ENCODE results near the gene IFITM2.

The IFITM2 gene

GRCh38 chr11:292211-293121, 15.2 kb upstream of the IFITM2 start:
- in situ Hi-C loops (cut with HindIII; ENCODE audit: low pct_ligation_motif_present, low sequenced_read_pairs): no loop called here
- Histone ChIP-seq H3K36me3 (replicated peaks) (no peaks in the 10 kb centered on the region), H3K27me3 (replicated peaks) (peaks cover 4% of the 10 kb centered on the region), H3K27ac (no peak overlapping the region), H3K4me3 (ENCODE audit: low read depth, low read length) (no peak overlapping the region)
- TF ChIP-seq, protein P1, sequence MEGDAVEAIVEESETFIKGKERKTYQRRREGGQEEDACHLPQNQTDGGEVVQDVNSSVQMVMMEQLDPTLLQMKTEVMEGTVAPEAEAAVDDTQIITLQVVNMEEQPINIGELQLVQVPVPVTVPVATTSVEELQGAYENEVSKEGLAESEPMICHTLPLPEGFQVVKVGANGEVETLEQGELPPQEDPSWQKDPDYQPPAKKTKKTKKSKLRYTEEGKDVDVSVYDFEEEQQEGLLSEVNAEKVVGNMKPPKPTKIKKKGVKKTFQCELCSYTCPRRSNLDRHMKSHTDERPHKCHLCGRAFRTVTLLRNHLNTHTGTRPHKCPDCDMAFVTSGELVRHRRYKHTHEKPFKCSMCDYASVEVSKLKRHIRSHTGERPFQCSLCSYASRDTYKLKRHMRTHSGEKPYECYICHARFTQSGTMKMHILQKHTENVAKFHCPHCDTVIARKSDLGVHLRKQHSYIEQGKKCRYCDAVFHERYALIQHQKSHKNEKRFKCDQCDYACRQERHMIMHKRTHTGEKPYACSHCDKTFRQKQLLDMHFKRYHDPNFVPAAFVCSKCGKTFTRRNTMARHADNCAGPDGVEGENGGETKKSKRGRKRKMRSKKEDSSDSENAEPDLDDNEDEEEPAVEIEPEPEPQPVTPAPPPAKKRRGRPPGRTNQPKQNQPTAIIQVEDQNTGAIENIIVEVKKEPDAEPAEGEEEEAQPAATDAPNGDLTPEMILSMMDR (IDR thresholded peaks at IDR 0.05; ENCODE audit: low read depth, low read length, missing control alignments): no peak
- DNase-seq: no peak

GRCh38 chr11:293271-293851, 14.3 kb upstream of the IFITM2 start:
- in situ Hi-C loops (cut with HindIII; ENCODE audit: low pct_ligation_motif_present, low sequenced_read_pairs): no loop called here
- H3K4me3 ChIP-seq (ENCODE audit: low read depth, low read length): no peak overlapping the region
- no peak overlapping the region for H3K27ac ChIP-seq
- H3K27me3 ChIP-seq (replicated peaks): no peaks in the 10 kb centered on the region
- no peaks in the 10 kb centered on the region for H3K36me3 ChIP-seq (replicated peaks)
- DNase-seq: no peak
- TF ChIP-seq, protein P1 (IDR thresholded peaks at IDR 0.05; ENCODE audit: low read depth, low read length, missing control alignments): no peak

GRCh38 chr11:293852-294661, 13.6 kb upstream of the IFITM2 start:
- no peak for DNase-seq
- in situ Hi-C loops (cut with HindIII; ENCODE audit: low pct_ligation_motif_present, low sequenced_read_pairs): no loop called here
- H3K36me3 ChIP-seq (replicated peaks): no peaks in the 10 kb centered on the region
- H3K4me3 ChIP-seq (ENCODE audit: low read depth, low read length): no peak overlapping the region
- H3K27me3 ChIP-seq (replicated peaks): no peaks in the 10 kb centered on the region
- H3K27ac ChIP-seq: no peak overlapping the region
- TF ChIP-seq, protein P1 (IDR thresholded peaks at IDR 0.05; ENCODE audit: low read depth, low read length, missing control alignments): no peak

DNA sequence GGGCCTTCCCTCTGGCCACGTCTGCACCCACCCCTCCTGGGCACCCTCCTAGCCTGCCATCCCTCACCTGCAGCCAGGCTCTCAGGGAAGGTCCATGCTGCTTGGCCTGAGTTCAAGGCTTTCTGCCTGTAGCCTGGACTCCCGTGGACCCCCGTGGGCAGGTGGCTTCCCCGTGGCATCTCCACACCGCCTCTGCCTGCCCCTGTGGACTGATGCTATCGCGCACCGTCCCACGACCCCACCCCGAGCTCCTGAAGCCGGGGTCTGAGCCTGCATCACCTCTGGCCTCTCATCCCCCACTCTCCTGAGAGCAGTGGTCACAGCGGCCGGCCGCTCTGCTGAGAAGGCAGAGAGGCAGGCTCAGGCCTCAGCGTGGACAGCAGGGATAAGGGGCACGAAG, 12.8 kb upstream of the IFITM2 start:
- Histone ChIP-seq H3K36me3 (replicated peaks) (no peaks in the 10 kb centered on the region), H3K27ac (no peak overlapping the region), H3K4me3 (ENCODE audit: low read depth, low read length) (no peak overlapping the region), H3K27me3 (replicated peaks) (no peaks in the 10 kb centered on the region)
- TF ChIP-seq, protein P1 (IDR thresholded peaks at IDR 0.05; ENCODE audit: low read depth, low read length, missing control alignments): no peak
- DNase-seq: no peak
- in situ Hi-C loops (cut with HindIII; ENCODE audit: low pct_ligation_motif_present, low sequenced_read_pairs): no loop called here

DNA sequence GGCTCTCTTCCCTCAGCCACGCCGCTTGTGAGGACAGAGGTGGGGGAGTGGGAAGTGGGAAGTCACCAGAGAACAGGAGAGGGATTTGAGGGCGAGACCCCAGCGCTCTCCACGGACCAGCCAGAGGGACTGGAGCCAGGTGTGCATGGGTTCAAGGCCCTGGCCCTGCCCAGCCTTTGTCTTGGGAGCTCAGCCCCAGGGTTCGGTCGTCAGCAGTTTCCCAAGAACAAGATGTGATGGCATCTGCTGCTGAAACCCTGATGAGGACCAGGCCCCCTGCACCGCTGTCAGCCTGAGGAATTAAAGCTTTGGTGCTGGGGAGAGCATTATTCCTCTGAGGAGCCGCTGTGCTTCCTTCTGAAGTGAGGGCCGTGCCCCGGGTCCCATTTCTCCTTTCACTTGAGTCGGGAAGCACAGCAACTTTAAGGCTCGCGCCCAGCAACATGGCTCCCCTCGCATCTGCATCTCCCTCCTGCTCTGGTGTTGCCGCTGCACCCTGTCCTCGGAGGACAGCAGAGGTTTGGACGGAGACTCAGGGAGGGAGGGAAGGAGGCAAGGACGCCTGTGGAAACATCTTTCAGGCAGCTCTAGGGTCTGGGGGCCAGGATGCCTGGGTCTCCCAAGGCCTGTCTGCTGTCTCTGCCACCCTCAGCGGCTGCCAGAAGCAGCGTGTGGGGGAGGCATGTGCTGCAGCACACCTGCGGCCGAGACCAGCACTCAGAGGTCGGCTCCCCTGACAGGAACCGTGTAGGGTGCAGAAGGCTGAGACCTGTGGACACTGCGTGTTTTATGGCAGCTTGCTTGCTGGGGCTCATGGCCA, 12.1 kb upstream of the IFITM2 start:
- DNase-seq: no peak
- no peaks in the 10 kb centered on the region for H3K36me3 ChIP-seq (replicated peaks)
- TF ChIP-seq, protein P1 (IDR thresholded peaks at IDR 0.05; ENCODE audit: low read depth, low read length, missing control alignments): no peak
- no peak overlapping the region for H3K4me3 ChIP-seq (ENCODE audit: low read depth, low read length)
- peaks cover 2% of the 10 kb centered on the region for H3K27me3 ChIP-seq (replicated peaks)
- no peak overlapping the region for H3K27ac ChIP-seq
- in situ Hi-C loops (cut with HindIII; ENCODE audit: low pct_ligation_motif_present, low sequenced_read_pairs): no loop called here

All from brain microvascular endothelial cell (primary cell).